NK-92 treated with Interleukin-12 subunit alpha and Interleukin-12 subunit beta, amount 100 ng/mL, for 24 hours (cell line): ENCODE results near the gene ZNF423.
"Not testable (repeated sequence)": the region's sequence is repeated elsewhere in the genome, so short reads cannot be mapped to it uniquely, and the experiment has no call there.

Experiments used
- DNase-seq: peaks from one replicate; lab custom pipeline; 2025; lab: John Stamatoyannopoulos, UW

Gene ZNF423

DNA sequence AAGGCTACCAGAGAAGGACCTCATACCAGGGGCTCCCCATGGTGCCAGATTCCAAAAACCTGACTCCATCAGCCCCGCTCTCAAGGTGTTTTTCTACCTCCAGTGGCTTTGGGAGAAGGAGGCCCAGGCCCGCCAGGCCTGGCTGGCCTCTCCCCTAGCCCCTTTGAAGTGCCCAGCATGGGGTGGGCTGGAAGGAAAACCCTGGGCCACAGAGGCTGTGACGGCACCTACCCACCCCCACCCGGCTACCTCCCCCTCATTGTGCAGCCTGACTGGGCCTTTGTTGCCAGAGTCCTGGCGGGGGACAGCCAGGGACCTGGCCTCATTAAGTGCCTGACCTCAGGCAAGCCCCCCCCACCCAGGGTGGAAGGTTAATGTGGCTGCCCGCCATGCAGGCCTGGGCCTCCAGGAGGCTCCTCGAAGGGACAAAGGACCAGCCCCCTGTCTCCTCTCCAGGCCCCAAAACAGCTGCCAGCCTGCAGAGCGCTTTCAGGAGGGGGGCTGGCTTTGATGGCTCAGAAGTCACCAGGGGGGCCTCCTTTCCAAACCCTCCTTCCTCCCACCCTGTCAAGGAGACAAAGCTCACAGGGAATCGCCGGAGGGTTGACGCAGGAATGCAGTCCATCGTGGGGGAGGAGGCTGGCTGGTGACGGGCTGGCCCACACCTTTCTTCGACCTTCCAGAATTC lies 159.4 kb downstream of the ZNF423 start:
- DNase-seq, result no peak

- no peak for DNase-seq
Measured at GRCh38 chr16:49695782-49696413, 160.0 kb downstream of the ZNF423 start.

DNA sequence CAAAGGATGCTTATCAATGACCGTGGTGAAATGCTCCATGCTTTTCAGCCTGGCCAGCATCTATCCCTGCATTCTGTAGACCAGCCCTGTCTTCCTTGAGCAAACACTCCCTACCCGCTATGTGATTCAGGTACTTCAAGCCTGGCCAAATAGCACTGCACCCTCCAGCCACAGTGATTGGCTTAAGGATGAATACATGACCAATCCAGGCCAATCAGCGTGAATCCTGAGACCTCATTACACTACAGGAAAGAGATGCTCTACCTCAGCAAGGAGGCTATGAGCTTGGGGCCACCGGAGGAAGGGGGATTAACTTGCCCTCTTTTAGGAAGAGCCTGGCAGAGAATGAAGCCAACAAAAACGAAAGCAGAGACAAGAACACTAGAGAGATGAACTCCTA lies 162.5 kb downstream of the ZNF423 start:
- DNase-seq, result no peak

- no peak for DNase-seq
Measured at GRCh38 chr16:49690778-49691177, 165.1 kb downstream of the ZNF423 start.

DNA sequence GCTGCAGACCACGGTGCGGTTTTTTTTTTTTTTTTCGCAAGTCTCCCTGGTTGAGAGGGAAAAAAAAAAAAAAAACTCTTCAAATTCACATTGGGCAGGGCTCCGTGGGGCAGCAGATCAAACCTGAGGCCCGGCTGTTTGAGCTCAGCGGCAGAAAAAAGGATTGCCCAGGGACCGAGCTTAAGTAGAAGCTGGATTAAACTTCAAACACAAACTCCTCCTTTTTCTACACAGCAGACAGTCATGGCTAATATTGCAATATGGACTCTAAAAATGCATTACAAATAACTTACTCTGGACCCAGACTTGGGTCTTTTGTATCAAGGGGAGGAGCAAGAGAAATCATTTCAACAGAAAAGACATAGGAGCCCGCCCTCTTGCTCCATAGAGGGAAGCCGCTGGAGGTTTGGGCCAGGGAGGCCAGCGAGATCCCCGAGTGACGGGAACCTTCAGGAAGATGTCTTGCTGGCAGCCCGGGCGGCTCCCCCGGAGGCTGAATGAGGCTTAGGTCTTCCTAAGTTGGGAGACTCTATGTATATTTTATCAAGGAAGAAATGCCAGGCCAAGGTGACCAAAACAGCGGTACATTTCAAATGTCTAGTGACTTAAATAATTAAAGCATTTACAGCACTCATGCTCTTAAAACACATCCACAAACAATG lies 167.7 kb downstream of the ZNF423 start:
- no peak for DNase-seq

GRCh38 chr16:49687476-49688002 lies 168.4 kb downstream of the ZNF423 start:
- no peak for DNase-seq

GRCh38 chr16:49684696-49685095 lies 171.2 kb downstream of the ZNF423 start:
- no peak for DNase-seq

GRCh38 chr16:49682577-49683165 lies 173.2 kb downstream of the ZNF423 start:
- no peak for DNase-seq

DNA sequence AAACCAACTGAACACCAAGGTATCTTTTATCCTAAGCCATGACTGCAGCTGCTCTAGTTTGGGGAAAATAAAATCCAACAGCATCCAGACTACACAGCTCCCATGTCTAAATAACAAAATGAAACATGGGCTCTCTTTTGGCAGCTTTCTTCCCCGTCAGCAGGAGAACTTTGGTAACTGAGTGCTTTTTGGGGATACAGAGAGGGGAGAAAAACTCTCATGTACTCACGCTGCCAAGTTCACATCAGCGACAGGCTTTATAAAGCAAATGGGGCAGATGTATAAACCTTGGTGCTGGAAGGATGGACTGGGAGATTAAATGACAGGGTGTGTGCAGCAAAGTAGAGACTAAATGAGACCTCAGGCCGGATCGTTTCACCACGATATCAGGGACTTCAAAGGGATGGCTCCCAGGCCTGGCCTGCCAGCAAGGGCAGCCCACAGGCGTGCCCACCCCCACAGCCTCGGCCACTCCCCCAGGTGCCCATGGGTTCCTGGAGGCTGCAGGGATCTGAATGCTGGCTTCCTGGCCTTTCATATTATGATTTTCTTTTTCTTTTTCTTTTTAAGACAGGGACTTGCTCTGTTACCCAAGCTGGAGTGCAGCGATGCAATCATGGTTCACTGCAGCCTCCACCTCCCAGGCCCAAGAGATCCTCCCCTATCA lies 174.6 kb downstream of the ZNF423 start:
- DNase-seq, result no peak

DNA sequence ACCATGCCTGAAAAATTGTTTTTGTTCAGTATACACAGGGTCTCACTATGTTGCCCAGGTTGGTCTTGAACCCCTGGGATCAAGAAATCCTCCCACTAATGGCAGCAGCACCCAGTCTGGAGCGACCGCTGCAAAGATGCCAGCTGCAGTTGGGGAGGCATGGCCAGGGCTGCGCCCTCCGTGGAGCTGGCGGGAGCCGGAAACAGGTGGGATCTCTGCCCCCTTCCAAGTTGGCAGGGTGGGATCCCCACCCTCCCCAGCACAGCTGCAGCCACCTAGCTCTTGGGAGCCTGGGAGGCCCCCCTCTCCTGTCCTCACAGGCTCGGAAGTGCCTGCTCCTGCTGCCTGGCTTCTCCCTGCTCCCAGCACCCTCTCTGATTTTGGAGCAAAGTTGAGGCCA lies 176.8 kb downstream of the ZNF423 start:
- no peak for DNase-seq

GRCh38 chr16:49677661-49678060 lies 178.3 kb downstream of the ZNF423 start:
- not testable (repeated sequence) for DNase-seq

GRCh38 chr16:49675413-49675812 lies 180.5 kb downstream of the ZNF423 start:
- DNase-seq, result no peak

- DNase-seq, result no peak
Measured at GRCh38 chr16:49674990-49675389, 180.9 kb downstream of the ZNF423 start.

DNA sequence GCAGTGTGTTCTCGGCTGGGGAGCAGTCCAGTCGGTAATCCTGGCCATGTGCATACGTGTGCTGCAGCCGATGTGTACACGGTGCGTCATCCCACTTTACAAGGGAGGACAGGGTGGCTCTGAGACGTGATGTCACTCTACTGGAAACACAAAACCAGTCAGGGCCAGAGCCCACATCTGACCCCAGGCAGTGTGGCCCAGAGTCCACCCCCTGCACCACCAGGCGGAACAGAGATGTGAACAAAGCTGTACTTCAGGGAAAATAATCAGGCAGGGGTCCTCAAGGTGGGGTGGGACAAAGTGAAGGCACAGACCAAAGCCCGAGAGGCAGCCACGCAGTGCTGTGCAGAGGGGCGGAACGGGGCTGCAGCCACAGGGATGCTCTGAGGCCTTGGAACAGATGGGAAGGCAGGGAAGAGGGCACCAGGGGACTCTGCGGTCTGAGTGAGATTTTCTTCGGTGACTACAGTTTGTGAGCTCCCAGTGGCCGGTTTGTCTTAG lies 181.5 kb downstream of the ZNF423 start:
- DNase-seq, result no peak

DNA sequence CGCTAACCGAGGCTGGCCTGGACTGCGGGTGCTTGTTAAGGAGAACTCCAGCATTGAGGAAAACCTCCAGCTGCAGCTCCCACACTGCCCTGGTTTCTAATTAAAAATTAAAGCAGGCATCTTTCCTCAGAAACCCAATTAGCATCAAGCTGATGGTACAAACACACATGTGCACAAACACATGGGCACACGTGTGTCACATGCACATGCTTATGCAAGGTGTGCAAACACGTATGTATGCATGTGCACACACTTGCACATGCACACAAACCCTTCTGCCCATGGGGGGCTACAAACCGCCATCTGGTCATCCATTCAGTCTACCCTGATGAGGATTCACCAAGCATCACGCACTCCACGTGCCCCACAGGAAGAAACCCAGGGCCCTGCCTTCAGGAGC lies 182.5 kb downstream of the ZNF423 start:
- DNase-seq, result no peak

- DNase-seq, result no peak
Measured at GRCh38 chr16:49672753-49673152, 183.2 kb downstream of the ZNF423 start.

DNA sequence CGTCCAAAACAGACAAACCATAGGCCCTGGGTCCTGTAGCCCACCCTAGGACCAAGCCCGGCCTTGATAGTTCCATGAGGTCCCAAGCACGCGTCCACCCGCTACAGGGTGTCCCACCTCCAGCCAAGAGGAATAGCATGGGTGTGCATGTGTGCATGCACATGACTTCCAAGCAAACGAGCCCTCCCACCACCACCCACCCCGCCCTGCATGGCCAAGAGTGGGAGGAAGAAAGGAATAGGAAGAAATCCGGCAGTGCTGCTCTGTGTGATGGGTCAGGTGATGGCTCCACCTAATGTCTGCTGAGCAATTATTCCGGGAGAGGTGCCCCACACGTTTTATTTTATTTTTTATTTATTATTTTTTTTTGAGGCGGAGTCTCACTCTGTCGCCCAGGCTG lies 184.6 kb downstream of the ZNF423 start:
- no peak for DNase-seq

DNA sequence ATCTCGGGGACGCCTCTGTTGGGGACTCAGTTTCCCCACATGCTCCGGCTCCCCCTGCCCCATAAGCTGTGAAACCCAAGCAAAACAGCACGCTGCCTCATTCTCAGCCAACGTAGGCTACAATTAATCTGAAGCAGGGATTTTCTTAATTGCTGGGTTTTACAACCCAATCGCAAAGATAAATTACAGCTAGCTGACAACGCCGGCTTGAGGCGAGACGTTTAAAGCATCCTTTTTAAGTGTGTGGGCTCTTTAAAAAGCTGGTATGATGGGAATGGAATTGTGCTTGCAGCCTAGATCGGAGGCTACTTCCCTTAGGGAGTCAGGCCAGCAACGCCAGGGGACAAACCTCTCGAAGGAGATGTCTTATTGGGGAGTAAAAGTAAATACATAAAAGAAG lies 185.3 kb downstream of the ZNF423 start:
- no peak for DNase-seq

DNA sequence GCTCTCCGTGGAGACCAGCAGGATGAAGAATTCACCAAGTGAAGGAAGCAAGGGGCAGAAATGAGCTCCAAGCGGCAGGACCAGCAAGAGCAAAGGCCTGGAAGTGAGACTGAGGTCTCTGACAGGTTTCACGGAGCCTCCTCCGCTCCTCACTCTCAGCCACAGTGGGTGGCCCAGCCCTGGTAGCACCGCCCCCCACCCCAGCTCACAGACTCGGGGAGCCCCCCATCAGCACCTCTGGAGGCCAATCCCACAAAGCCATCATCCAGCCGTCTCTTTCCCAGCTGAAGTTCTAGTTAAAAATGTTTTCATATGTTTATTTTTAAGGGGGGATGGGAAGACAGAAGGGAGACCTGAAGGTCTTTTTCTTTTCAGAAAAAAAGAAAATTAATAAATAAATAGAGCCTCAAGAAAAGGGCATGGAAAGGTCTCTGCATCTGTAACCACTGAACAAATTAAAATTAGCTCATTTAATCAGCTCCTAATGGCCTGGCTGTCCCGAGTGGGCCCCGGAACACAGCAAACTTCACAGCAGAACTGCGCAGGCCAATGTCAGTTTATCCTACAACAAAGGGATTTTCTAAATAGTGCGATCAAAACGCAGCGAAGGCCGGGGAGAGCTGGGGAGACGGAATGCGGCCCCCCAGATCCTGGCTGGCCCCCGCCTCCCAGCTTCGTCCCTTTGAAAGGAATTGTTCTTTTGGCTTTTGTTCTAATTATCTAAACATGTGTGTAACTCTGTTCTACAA lies 190.3 kb downstream of the ZNF423 start:
- DNase-seq, result no peak

DNA sequence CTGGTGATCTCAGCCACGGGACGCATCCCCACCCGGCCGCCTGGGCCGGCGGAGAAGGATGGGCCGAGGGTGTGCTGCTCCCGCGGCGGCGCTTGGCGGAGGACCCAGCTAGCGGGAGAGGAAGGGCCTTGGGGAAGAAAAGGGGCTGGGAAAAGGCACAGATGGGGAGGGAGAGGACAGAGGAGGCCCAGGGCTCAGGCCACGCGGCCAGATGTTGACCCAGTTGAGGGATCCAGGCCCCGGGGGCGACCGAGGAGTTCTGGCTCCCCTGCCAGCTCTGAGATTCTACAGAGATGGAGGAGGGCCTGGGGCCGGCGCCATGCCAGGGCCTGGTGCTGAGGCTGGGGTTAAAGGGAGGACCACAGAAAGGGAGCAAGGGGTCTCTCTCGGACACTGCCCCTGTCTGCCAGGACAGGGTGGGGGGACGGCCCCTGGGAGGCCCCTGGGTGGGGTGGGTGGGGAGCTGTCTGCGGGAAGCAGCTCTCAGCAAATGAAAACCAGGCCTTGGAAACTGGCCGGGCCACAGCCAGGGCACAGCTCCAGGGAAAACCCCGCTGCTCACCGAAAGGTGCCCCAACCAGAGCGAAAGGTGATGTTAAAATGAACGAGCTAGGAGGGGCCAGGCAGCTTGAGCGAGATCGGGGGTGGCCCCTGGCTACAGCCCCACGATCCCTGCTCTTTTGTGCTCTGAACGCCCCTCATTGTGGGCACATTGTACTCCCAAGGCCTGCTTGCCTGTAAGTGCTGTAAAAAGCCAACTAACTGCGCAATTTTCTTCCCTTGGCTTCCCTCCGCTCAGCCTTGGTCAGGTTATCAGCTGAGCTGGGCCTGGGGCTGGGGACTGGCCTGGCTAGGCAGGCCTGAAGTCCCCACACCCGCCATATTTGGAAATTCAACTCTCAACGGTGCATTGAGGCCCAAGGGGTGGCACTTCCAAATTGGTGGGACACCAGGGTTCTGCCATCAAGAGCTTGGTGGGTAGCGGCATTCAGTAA lies 191.4 kb downstream of the ZNF423 start:
- no peak for DNase-seq
